OCI-LY3 (cell line): ENCODE measurements around the gene MSN.

Source experiments
- EZH2phosphoT487 ChIP-seq: fragments of 200-600 bp; shearing (Covaris generic); IDR thresholded peaks from 2 replicates; pipeline ENCODE4 v1.6.1; 2018; ENCODE audit warnings: antibody characterized with exemption, mixed run types, low read depth
- TF ChIP-seq, protein P1 (sequence below): fragments of 200-600, 300-600 bp; sonication (generic); IDR thresholded peaks from 2 replicates; pipeline ENCODE4 v1.5.1; 2014; ENCODE audit warnings: antibody characterized with exemption, low read length, low read depth

DNA sequence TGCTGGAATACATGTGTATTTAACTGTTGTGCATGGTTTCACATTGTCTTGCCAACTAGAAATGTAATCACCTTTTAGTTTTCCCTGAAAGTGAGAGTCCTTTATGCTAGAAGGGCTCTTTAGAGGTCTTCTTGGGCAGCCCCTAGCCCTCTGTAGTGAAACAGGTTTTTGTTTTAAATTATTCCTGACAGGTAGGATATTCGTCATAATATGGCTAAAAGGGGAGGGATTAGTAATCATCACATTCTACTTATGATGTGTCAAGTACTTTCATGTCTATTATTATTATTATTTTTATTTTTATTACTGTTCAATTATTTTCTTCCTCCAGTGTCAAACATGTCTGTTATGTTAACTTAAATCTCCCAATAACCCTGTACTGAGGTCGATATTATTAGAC, 35.5 kb downstream of the MSN start:
- TF ChIP-seq, protein P1, sequence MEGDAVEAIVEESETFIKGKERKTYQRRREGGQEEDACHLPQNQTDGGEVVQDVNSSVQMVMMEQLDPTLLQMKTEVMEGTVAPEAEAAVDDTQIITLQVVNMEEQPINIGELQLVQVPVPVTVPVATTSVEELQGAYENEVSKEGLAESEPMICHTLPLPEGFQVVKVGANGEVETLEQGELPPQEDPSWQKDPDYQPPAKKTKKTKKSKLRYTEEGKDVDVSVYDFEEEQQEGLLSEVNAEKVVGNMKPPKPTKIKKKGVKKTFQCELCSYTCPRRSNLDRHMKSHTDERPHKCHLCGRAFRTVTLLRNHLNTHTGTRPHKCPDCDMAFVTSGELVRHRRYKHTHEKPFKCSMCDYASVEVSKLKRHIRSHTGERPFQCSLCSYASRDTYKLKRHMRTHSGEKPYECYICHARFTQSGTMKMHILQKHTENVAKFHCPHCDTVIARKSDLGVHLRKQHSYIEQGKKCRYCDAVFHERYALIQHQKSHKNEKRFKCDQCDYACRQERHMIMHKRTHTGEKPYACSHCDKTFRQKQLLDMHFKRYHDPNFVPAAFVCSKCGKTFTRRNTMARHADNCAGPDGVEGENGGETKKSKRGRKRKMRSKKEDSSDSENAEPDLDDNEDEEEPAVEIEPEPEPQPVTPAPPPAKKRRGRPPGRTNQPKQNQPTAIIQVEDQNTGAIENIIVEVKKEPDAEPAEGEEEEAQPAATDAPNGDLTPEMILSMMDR: no peak
- no peak for TF ChIP-seq EZH2phosphoT487
